Measurements from ENCODE around the gene PLBD2. TPM values are rescaled to one million over a fixed set of nuclear protein-coding genes. Genes with fewer than 3 reads are reported as not detected.
A peak's percentile ranks its signal among the peaks of the same experiment; 100 is the strongest.

PLBD2 gene
- total and polyA plus RNA-seq, 8 donors: 2.7 to 32.4 (median 8.2) TPM

GRCh38 chr12:113320401-113320800 is 38.0 kb upstream of the PLBD2 start:
- no peak for DNase-seq
- H3K4me3 ChIP-seq: no peak overlapping the region
- H3K27me3 ChIP-seq: no peaks in the 10 kb centered on the region
- H3K27ac ChIP-seq: no peak overlapping the region
- no peaks in the 10 kb centered on the region for H3K4me1 ChIP-seq
- intact Hi-C loops (cut with DNase I; ENCODE audit: low total_unique reads): no loop called here
- TF ChIP-seq EP300 (IDR thresholded peaks at IDR 0.05): no peak
- H3K36me3 ChIP-seq: peaks cover 38 to 92% (median 81%) of the 10 kb centered on the region in 4 donors
- 87 to 93% (median 91%) methylated on average over 9 to 12 of the region's 12 CpGs for WGBS, 5 donors
- H3K9me3 ChIP-seq: no peaks in the 10 kb centered on the region

- Histone ChIP-seq H3K36me3 (peaks cover 28 to 73% (median 61%) of the 10 kb centered on the region in 4 donors), H3K27ac (no peak overlapping the region), H3K27me3 (no peaks in the 10 kb centered on the region), H3K4me3 (no peak overlapping the region), H3K9me3 (no peaks in the 10 kb centered on the region), H3K4me1 (peaks cover 0 to 18% (median 8%) of the 10 kb centered on the region in 4 donors)
- DNase-seq: no peak
- 91 to 95% (median 93%) methylated on average over 2 of the region's 2 CpGs for WGBS, 5 donors
- TF ChIP-seq POLR2AphosphoS5 (IDR thresholded peaks at IDR 0.05) (no peak), POLR2A (IDR thresholded peaks at IDR 0.05) (no peak), EP300 (IDR thresholded peaks at IDR 0.05) (no peak), CTCF (IDR thresholded peaks at IDR 0.05) (no peak)
- intact Hi-C loops (cut with DNase I; ENCODE audit: low total_unique reads): no loop called here
Measured at GRCh38 chr12:113322343-113322742, 36.0 kb upstream of the PLBD2 start.

GRCh38 chr12:113325916-113326315 is 32.5 kb upstream of the PLBD2 start:
- intact Hi-C loops (cut with DNase I; ENCODE audit: low total_unique reads): no loop called here
- H3K36me3 ChIP-seq: peaks cover 8 to 67% (median 48%) of the 10 kb centered on the region in 4 donors
- peaks cover 0 to 23% (median 8%) of the 10 kb centered on the region in 4 donors for H3K4me1 ChIP-seq
- no peaks in the 10 kb centered on the region for H3K27me3 ChIP-seq
- no peak overlapping the region for H3K4me3 ChIP-seq
- H3K27ac ChIP-seq: peak overlapping the region in 2 of 5 donors; percentile 23 to 42
- no peak for TF ChIP-seq CTCF (IDR thresholded peaks at IDR 0.05)
- no peaks in the 10 kb centered on the region for H3K9me3 ChIP-seq
- peak in 1 of 2 donors; percentile 80 for DNase-seq
- 43 to 72% (median 59%) methylated on average over 3 of the region's 3 CpGs for WGBS, 5 donors

- intact Hi-C loops (cut with DNase I; ENCODE audit: low total_unique reads): no loop called here
- WGBS, 5 donors: 71 to 85% (median 81%) methylated on average over 4 of the region's 4 CpGs
- peaks cover 0 to 23% (median 8%) of the 10 kb centered on the region in 4 donors for H3K4me1 ChIP-seq
- H3K27ac ChIP-seq: peak overlapping the region in 2 of 5 donors; percentile 23 to 42
- peaks cover 6 to 70% (median 48%) of the 10 kb centered on the region in 4 donors for H3K36me3 ChIP-seq
- H3K9me3 ChIP-seq: no peaks in the 10 kb centered on the region
- TF ChIP-seq CTCF (IDR thresholded peaks at IDR 0.05) (no peak), EP300 (IDR thresholded peaks at IDR 0.05) (no peak), POLR2AphosphoS5 (IDR thresholded peaks at IDR 0.05) (no peak), POLR2A (IDR thresholded peaks at IDR 0.05) (no peak)
- DNase-seq: peak in 1 of 2 donors; percentile 37
- H3K27me3 ChIP-seq: no peaks in the 10 kb centered on the region
- no peak overlapping the region for H3K4me3 ChIP-seq
Measured at GRCh38 chr12:113326775-113327395, 31.5 kb upstream of the PLBD2 start.

- H3K9me3 ChIP-seq: no peaks in the 10 kb centered on the region
- peaks cover 5 to 39% (median 16%) of the 10 kb centered on the region in 4 donors for H3K4me1 ChIP-seq
- WGBS, 5 donors: 81 to 85% (median 83%) methylated on average over 5 of the region's 5 CpGs
- peaks cover 10 to 66% (median 41%) of the 10 kb centered on the region in 4 donors for H3K36me3 ChIP-seq
- intact Hi-C loops (cut with DNase I; ENCODE audit: low total_unique reads): no loop called here
- no peak overlapping the region for H3K27ac ChIP-seq
- H3K4me3 ChIP-seq: no peak overlapping the region
- no peak for DNase-seq
- TF ChIP-seq POLR2AphosphoS5 (IDR thresholded peaks at IDR 0.05) (no peak), EP300 (IDR thresholded peaks at IDR 0.05) (no peak), POLR2A (IDR thresholded peaks at IDR 0.05) (no peak), CTCF (IDR thresholded peaks at IDR 0.05) (no peak)
- no peaks in the 10 kb centered on the region for H3K27me3 ChIP-seq
Measured at GRCh38 chr12:113328368-113328889, 30.0 kb upstream of the PLBD2 start.
